Astrocyte of the spinal cord (primary cell): ENCODE measurements around the gene EGFL8.

Experiments used
- DNase-seq: peaks from one replicate; pipeline ENCODE4 v3.0.0; 2011; ENCODE audit warnings: low read depth, low spot score
- H3K4me3 ChIP-seq: 2 replicates; pipeline ENCODE4 v1.5.1; 2011; ENCODE audit warnings: low read depth, mild to moderate bottlenecking, low read length, moderate library complexity
- CTCF ChIP-seq: IDR thresholded peaks from 2 replicates; pipeline ENCODE4 v1.5.1; 2012; ENCODE audit warnings: low read depth, mild to moderate bottlenecking, low read length, inconsistent platforms
- in situ Hi-C: cut with HindIII; loops from 2 replicates; pipeline ENCODE4 v1.10.0; 2017; ENCODE audit warnings: low sequenced_read_pairs

EGFL8 gene

GRCh38 chr6:32173051-32173727, 8.8 kb downstream of the EGFL8 start:
- TF ChIP-seq CTCF: no peak
- in situ Hi-C loops: no loop called here
- no peak for DNase-seq
- H3K4me3 ChIP-seq: no peak overlapping the region

- no peak for DNase-seq
- H3K4me3 ChIP-seq: no peak overlapping the region
- in situ Hi-C loops: no loop called here
- TF ChIP-seq CTCF: no peak
Measured at GRCh38 chr6:32174416-32174815, 10.0 kb downstream of the EGFL8 start.

- H3K4me3 ChIP-seq: peak overlapping the region; percentile 98
- no peak for TF ChIP-seq CTCF
- in situ Hi-C loops: no loop called here
- DNase-seq: no peak
Measured at GRCh38 chr6:32175322-32175710, 10.9 kb downstream of the EGFL8 start.

- DNase-seq: peak; percentile 97
- in situ Hi-C loops: no loop called here
- TF ChIP-seq CTCF: no peak
- H3K4me3 ChIP-seq: peak within 1 kb of the TSS; percentile 98
Measured at GRCh38 chr6:32175711-32176475, 11.5 kb downstream of the EGFL8 start, which contains the start of gene AGPAT1. AGPAT1 (minus strand) TSS chr6:32176084; CDS start chr6:32171496, 4,588 bp downstream.

GRCh38 chr6:32176476-32177182, 12.2 kb downstream of the EGFL8 start:
- no peak for TF ChIP-seq CTCF
- DNase-seq: no peak
- in situ Hi-C loops: no loop called here
- H3K4me3 ChIP-seq: peak overlapping the region; percentile 98

- TF ChIP-seq CTCF: no peak
- peak overlapping the region; percentile 98 for H3K4me3 ChIP-seq
- in situ Hi-C loops: no loop called here
- DNase-seq: no peak
Measured at GRCh38 chr6:32177183-32177787, 12.9 kb downstream of the EGFL8 start.
